ENCODE results near the gene PPARD. TPM values are rescaled to one million over a fixed set of nuclear protein-coding genes. Genes with fewer than 3 reads are reported as not detected.

PPARD gene
- total and polyA plus RNA-seq, 2 of the 13 experiments (the other 11 are each of a cell fraction or from before 2014, with no cell fraction given): 6.1 to 13.3 TPM

DNA sequence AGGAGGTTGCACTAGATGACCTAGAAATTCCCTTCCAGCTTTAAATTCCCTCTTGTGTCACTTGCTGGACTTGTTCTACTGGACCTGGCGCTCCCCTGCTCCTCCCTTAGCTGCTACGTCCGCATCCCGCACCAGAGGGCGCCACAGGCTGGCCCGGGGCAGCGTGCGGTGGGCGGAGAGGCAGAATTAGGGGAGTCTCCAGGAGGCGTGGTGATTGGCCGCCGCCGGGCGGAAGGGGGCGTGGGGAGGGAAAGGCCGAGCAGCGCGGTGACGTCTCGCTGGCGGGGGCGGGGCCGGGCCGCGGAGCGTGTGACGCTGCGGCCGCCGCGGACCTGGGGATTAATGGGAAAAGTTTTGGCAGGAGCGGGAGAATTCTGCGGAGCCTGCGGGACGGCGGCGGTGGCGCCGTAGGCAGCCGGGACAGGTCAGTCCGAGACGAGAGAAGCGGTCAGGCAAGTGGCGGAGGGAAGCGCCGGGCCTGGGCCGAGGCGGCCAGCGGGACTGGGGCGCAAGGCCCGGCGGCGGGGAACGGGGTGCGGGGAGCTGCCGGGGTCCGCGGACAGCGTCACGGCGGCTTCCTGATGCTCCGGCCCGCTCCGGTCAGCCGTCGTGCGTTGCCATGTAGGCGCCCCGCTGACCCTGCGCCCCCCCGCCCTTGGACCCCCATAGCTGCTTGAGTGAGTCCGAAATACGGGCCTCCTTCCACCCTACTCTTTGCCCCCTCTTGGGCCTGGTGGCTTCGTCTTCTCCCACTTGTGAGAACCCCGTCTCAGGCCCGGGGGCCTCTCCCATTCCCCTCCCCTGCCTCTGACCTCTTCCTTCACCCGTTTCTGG is at the start of gene PPARD (continued):
- TF ChIP-seq, protein P1, sequence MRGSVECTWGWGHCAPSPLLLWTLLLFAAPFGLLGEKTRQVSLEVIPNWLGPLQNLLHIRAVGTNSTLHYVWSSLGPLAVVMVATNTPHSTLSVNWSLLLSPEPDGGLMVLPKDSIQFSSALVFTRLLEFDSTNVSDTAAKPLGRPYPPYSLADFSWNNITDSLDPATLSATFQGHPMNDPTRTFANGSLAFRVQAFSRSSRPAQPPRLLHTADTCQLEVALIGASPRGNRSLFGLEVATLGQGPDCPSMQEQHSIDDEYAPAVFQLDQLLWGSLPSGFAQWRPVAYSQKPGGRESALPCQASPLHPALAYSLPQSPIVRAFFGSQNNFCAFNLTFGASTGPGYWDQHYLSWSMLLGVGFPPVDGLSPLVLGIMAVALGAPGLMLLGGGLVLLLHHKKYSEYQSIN (CRISPR knock-in tag; IDR thresholded peaks at IDR 0.05; ENCODE audit: borderline replicate concordance): no peak
- TF ChIP-seq SP4 (CRISPR knock-in tag; IDR thresholded peaks at IDR 0.05) (peak; percentile 99), NBN (conservative IDR thresholded peaks at IDR 0.05) (no peak), ZNF142 (CRISPR knock-in tag; IDR thresholded peaks at IDR 0.05) (peak; percentile 17; the same call in 1 of the 2 replicates), ZNF746 (CRISPR knock-in tag; IDR thresholded peaks at IDR 0.05) (no peak), ZNF670 (CRISPR knock-in tag; IDR thresholded peaks at IDR 0.05; ENCODE audit: borderline replicate concordance) (peak; percentile 85; the same call in 1 of the 2 replicates), CEBPB (IDR thresholded peaks at IDR 0.05; ENCODE audit: borderline replicate concordance, low read depth, low read length) (no peak), ISL2 (CRISPR knock-in tag; IDR thresholded peaks at IDR 0.05) (peak; percentile 81), ETV6 (CRISPR knock-in tag; conservative IDR thresholded peaks at IDR 0.05) (peak; percentile 64), HDAC6 (IDR thresholded peaks at IDR 0.05; ENCODE audit: low read depth, low read length) (no peak), TBX2 (CRISPR knock-in tag; IDR thresholded peaks at IDR 0.05; ENCODE audit: borderline replicate concordance) (peak; percentile 58; the same call in 1 of the 2 replicates), ZNF781 (CRISPR knock-in tag; IDR thresholded peaks at IDR 0.05; ENCODE audit: borderline replicate concordance, not compliant biosample characterization) (no peak), FOXA3 (CRISPR knock-in tag; IDR thresholded peaks at IDR 0.05) (peak; percentile 84), PAWR (CRISPR knock-in tag; IDR thresholded peaks at IDR 0.05; ENCODE audit: borderline replicate concordance) (no peak), ZSCAN9 (CRISPR knock-in tag; IDR thresholded peaks at IDR 0.05; ENCODE audit: borderline replicate concordance) (peak; percentile 75; the same call in 1 of the 2 replicates), HOXA3 (CRISPR knock-in tag; IDR thresholded peaks at IDR 0.05) (peak; percentile 84)
- TF ChIP-seq, protein P2, sequence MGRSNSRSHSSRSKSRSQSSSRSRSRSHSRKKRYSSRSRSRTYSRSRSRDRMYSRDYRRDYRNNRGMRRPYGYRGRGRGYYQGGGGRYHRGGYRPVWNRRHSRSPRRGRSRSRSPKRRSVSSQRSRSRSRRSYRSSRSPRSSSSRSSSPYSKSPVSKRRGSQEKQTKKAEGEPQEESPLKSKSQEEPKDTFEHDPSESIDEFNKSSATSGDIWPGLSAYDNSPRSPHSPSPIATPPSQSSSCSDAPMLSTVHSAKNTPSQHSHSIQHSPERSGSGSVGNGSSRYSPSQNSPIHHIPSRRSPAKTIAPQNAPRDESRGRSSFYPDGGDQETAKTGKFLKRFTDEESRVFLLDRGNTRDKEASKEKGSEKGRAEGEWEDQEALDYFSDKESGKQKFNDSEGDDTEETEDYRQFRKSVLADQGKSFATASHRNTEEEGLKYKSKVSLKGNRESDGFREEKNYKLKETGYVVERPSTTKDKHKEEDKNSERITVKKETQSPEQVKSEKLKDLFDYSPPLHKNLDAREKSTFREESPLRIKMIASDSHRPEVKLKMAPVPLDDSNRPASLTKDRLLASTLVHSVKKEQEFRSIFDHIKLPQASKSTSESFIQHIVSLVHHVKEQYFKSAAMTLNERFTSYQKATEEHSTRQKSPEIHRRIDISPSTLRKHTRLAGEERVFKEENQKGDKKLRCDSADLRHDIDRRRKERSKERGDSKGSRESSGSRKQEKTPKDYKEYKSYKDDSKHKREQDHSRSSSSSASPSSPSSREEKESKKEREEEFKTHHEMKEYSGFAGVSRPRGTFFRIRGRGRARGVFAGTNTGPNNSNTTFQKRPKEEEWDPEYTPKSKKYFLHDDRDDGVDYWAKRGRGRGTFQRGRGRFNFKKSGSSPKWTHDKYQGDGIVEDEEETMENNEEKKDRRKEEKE (IDR thresholded peaks at IDR 0.05): no peak
- TF ChIP-seq, protein P3, sequence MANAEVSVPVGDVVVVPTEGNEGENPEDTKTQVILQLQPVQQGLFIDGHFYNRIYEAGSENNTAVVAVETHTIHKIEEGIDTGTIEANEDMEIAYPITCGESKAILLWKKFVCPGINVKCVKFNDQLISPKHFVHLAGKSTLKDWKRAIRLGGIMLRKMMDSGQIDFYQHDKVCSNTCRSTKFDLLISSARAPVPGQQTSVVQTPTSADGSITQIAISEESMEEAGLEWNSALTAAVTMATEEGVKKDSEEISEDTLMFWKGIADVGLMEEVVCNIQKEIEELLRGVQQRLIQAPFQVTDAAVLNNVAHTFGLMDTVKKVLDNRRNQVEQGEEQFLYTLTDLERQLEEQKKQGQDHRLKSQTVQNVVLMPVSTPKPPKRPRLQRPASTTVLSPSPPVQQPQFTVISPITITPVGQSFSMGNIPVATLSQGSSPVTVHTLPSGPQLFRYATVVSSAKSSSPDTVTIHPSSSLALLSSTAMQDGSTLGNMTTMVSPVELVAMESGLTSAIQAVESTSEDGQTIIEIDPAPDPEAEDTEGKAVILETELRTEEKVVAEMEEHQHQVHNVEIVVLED (CRISPR knock-in tag; IDR thresholded peaks at IDR 0.05; ENCODE audit: borderline replicate concordance): peak; percentile 95

Data from HepG2 (cell line).